HG02798 (cell line): ENCODE measurements around the gene GSK3B.
"Not testable (repeated sequence)": the region's sequence is repeated elsewhere in the genome, so short reads cannot be mapped to it uniquely, and the experiment has no call there.

Experiments used
- ATAC-seq: cut with Tn5 transposase; IDR thresholded peaks from one replicate; pipeline ENCODE4 v1.9.1; 2021; ENCODE audit warnings: mild to moderate bottlenecking; ENCODE audit not compliant: unreplicated experiment, poor library complexity

Gene GSK3B

DNA sequence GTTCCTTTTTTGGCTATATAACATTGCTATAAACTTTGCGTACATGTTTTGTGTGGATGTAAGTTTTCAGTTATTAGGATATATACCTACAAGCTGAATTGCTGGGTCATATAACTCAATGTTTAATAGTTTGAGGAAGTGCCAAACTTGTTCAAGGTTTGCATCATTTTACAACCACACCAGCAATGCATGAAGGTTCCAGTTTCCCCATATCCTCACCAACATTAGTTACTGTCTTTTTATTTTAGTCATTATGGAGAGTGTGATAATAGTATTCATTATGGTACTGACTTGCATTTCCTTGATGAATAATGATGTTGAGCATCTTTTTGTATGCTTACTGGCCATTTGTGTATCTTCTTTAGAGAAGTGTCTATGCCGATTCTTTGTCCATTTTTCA lies 200.1 kb downstream of the GSK3B start:
- no peak for ATAC-seq

- ATAC-seq, result no peak
These were observed 200.5 kb downstream of the GSK3B start for GRCh38 chr3:119893769-119894168.

- ATAC-seq, result no peak
These were observed 202.1 kb downstream of the GSK3B start for GRCh38 chr3:119891944-119892721.

- not testable (repeated sequence) for ATAC-seq
These were observed 205.6 kb downstream of the GSK3B start for GRCh38 chr3:119888681-119889080.

DNA sequence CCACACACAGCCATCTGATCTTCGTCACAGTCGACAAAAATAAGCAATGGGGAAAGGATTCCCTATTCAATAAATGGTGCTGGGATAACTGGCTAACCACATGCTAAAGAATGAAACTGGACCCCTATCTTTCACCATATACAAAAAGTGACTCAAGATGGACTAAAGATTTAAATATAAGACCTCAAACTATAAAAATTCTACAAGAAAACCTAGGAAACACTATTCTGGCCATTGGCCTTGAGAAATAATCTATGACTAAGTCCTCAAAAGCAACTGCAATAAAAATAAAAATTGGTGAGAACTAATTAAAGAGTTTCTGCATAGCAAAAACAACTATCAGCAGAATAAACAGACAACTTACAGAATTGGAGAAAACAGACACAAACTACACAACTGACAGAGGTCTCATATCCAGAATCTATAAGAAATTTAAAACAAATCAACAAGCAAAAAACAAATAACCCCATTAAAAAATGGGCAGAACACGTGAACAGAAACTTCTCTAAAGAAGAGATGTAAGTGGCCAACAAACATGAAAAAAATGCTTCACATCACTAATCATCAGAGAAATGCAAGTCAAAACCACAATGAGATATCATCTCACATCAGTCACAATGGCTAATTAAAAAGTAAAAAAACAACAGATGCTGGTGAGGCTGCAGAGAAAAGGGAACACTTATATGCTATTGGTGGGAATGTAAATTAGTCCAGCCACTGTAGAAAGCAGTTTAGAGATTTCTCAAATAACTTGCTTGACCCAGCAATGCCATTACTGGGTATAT lies 208.3 kb downstream of the GSK3B start:
- ATAC-seq, result no peak

GRCh38 chr3:119884161-119884557 lies 210.1 kb downstream of the GSK3B start:
- no peak for ATAC-seq

DNA sequence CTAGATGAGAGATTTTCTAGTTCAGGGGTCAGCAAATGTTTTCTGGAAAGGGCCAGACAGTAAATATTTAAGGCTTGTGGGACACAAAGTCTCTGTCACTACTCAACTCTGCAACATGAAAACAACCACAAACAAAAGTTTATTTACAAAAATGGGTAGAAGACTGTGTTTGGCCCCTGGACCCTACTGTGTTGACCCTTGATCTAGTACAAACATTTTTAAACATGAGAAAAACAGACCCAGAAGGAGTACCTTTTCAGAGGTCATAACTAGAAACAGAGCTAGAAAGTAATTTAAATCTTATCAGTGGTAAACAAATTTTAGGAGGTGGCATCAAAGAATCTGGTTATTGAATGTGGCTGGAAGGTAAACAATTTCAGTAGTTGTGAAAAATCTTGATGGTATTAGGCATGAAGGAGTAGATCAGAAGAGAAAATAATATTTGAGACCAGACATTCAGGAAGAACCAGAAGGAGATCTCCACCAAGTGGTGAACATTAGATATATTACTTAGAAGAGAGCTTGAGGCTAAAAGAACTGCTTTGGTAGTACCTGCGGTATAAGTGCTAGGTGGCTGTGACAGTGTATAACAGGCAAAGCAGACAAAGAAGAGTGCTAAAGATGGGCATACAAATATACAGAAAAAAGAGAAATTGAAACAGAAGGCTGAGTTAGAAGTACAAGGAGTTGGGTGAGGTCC lies 210.6 kb downstream of the GSK3B start:
- ATAC-seq, result no peak

DNA sequence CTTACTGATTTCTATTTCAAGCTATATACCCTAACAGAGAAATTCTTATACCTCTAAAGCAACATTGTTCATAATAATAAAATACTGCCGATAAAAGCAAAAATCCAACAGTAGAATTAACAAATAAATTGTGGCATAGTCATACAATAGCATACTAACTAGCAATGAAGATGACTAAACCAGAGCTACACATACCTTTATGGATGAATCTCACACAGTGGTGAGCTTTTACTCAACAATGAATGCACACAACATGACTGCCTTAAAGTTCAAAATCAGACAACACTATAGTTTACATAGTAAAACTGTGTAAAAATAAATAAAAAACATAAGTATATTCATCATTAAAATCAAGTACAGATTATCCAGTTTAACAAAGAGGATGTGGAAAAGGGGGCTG lies 213.3 kb downstream of the GSK3B start:
- no peak for ATAC-seq

- no peak for ATAC-seq
These were observed 220.6 kb downstream of the GSK3B start for GRCh38 chr3:119873646-119874045.

DNA sequence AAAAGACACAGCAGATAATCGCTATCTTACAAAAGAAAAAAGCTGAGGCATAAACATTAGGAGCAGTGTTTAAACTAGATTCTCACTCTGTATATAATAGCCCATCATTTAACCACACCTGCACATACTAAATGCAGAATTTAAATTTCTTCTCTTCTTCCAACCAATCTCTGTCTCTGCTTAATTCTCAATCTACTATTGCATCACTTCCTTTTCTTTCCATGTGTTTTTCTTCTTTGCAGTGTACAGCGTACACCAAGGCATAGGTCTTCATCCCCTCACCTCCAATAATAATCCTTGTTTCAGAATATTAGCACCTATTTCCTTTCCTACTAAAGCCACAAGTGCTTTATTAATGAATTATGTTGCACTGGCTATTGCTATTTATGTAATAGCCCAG lies 221.5 kb downstream of the GSK3B start:
- no peak for ATAC-seq

- ATAC-seq, result no peak
These were observed 222.7 kb downstream of the GSK3B start for GRCh38 chr3:119871571-119871970.

- no peak for ATAC-seq
These were observed 223.7 kb downstream of the GSK3B start for GRCh38 chr3:119870512-119870911.

GRCh38 chr3:119864476-119864875 lies 229.8 kb downstream of the GSK3B start:
- ATAC-seq, result no peak

DNA sequence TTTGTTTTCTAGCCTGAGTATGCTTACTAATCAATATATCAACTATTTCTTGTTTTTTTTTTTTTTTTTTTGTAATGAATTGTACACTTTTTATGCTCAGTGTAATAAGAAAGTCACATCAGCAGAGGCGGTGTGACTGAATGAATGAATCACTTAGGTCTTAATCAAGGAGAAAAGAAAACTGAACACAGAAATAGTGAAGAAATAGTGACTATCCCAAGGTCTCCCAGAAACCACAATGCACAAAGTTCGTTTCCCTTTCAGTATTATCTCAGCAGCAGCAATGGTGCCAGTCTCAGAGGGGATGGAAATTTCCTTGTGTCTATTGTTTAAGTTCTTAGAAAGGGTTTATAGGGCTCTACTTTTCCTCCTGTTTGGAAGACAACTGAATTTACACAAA lies 231.6 kb downstream of the GSK3B start:
- no peak for ATAC-seq

GRCh38 chr3:119861681-119862080 lies 232.6 kb downstream of the GSK3B start:
- ATAC-seq, result no peak

DNA sequence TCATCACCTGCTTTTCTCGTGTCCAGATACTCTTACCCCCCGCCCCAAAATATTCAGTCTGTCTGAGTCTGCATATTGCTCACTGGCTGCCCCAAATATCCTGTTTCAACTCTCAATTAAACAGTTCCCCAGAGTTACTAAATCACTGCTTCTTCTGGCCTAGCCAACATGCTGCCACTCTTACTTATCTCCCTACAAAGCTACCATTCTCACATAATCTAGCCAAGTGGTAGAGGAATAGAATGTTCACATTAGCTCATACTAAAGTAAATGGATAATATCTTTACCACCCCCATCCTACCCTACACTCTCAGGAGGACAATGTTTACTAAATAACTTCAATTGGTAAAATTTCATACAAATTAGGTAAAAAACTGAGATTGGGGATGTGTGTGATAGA lies 234.5 kb downstream of the GSK3B start:
- ATAC-seq, result no peak

DNA sequence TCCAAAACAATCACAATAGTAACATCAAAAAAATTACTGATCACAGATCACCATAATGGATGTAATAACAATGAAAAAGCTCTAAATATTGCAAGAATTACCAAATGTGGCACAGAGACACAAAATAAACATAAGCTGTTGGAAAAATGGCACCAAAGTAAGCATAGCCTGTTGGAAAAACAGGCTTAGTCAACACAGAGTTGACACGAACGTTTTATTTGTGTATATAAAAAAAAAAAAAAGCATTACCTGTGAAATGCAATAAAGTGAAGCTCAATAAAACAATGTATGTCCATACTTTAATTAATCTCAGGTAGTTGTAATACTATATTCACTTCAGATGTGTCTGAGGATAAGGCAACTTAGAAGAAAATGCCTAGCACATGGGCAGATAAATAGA lies 235.3 kb downstream of the GSK3B start:
- no peak for ATAC-seq

GRCh38 chr3:119856695-119857094 lies 237.6 kb downstream of the GSK3B start:
- ATAC-seq, result no peak

GRCh38 chr3:119849126-119849525 lies 245.1 kb downstream of the GSK3B start:
- no peak for ATAC-seq

DNA sequence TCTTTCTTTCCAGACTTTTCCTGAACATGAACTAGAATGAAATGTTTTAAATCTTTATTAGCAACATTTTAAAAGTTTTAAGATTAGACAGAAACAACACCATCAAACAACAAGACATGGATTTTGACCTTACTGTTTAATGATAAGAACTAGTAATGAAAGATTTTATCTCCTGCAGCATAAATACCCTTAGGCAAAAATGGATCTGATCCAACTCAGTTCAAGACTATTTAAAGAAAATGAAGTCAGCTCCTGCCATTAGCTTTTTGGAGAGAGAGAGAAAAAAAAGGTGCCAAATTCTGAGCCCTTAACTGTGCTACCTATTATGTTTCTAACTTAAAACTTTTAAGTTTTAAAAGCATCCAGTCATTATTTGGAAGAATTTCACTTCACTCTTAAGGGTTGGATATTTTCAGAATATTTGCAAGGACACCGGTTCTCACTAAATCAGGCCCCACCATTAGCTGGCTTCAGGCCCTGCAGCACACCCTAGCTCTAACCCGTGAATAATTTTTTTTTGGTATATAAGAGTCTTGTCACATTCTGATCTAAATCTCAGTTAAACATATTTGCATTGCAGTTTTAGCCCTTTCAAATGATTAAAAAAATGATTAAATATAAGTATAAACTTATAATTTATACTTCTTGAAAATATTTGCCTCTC lies 252.3 kb downstream of the GSK3B start:
- no peak for ATAC-seq

DNA sequence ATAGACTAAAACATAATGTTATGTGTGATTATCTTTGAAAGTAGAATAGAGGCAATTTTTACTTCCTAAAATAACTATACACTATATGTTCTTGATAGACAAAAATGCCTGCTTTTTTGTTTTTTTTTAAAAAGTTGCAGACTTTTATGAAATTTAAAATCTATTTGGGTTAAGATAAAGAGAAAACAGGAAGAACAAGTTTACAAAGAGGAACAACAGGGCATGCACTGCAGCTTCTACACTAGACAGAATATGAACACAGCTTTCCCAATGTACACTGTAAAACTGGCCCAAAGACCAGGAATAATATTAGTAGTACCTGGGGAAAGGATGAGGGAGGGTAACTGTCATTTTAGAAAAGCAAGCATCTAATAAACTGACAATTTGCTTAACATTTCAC lies 258.7 kb downstream of the GSK3B start:
- ATAC-seq, result no peak
